Lower lobe of right lung (tissue), 2 donors: ENCODE measurements around the gene OR11A1. TPM values are rescaled to one million over a fixed set of nuclear protein-coding genes. Genes with fewer than 3 reads are reported as not detected.

Source experiments
- ATAC-seq, 2 donors: fragments of 200-7000 bp; cut with Tn5 transposase; one replicate each; pipeline ENCODE4 v1.9.1; 2020 to 2022; ENCODE audit warnings: mild to moderate bottlenecking in 2 of 2, moderate library complexity in 2 of 2
- DNase-seq: peaks from one replicate; pipeline ENCODE4 v3.0.0-alpha.2; 2020
- H3K27ac ChIP-seq: fragments of 200-600 bp; one replicate; pipeline ENCODE4 v1.8.0; 2022
- H3K27me3 ChIP-seq: fragments of 200-600 bp; one replicate; pipeline ENCODE4 v1.8.0; 2022; ENCODE audit warnings: low read depth
- H3K36me3 ChIP-seq: fragments of 200-600 bp; one replicate; pipeline ENCODE4 v1.8.0; 2022; ENCODE audit warnings: mild to moderate bottlenecking
- H3K4me1 ChIP-seq: fragments of 200-600 bp; one replicate; pipeline ENCODE4 v1.8.0; 2022
- H3K4me3 ChIP-seq: fragments of 200-600 bp; one replicate; pipeline ENCODE4 v1.8.0; 2022; ENCODE audit warnings: mild to moderate bottlenecking
- H3K9me3 ChIP-seq: fragments of 200-600 bp; one replicate; pipeline ENCODE4 v1.8.0; 2022
- intact Hi-C: fragments of 100-400 bp; cut with DNase I; formaldehyde crosslinking; loops from one replicate; pipeline ENCODE4 v1.11.0; 2022
- total RNA-seq: library from RNA; stranded (reverse); fragmentation: NEBNext Ultra II Directional; extraction: Animal tissue kit (Norgen Biotek cat#: 25700); gene quantifications from one replicate; pipeline ENCODE4 v1.2.1, GENCODE V29; 2021
- TF ChIP-seq, protein P1 (sequence below): fragments of 200-600 bp; IDR thresholded peaks from one replicate; pipeline ENCODE4 v1.8.0; 2022; ENCODE audit warnings: antibody characterized with exemption, mild to moderate bottlenecking
- donor health status: DM: no; HTN: yes; CAD: no; lungs with severe emphysema.

Gene OR11A1
- total RNA-seq, 1 donor from 2014 or later, result not detected

DNA sequence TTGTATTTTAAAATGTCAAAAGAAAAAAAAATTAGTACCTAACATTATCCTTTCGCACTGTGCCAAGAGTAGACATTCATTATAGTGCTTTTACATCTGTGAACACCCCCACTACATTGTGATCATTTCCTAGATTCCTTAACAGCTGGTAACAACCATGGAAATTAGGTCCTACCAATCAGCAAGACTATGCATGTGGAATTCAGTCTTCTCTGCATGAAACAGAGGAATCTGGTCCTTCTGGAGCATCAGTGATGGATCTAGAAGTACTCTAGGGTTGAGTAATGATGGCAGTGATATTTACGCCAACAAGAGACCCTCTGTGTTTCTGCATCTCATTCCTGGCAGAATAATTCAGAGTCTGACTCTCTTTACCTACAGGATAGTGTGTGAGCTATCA is 32.7 kb downstream of the OR11A1 start:
- intact Hi-C loops, result no loop called here
- Histone ChIP-seq H3K4me1 (no peaks in the 10 kb centered on the region), H3K27me3 (no peaks in the 10 kb centered on the region), H3K27ac (no peak overlapping the region), H3K36me3 (no peaks in the 10 kb centered on the region), H3K9me3 (no peaks in the 10 kb centered on the region), H3K4me3 (no peak overlapping the region)
- ATAC-seq, result no peak
- DNase-seq, result no peak
- TF ChIP-seq, protein P1, sequence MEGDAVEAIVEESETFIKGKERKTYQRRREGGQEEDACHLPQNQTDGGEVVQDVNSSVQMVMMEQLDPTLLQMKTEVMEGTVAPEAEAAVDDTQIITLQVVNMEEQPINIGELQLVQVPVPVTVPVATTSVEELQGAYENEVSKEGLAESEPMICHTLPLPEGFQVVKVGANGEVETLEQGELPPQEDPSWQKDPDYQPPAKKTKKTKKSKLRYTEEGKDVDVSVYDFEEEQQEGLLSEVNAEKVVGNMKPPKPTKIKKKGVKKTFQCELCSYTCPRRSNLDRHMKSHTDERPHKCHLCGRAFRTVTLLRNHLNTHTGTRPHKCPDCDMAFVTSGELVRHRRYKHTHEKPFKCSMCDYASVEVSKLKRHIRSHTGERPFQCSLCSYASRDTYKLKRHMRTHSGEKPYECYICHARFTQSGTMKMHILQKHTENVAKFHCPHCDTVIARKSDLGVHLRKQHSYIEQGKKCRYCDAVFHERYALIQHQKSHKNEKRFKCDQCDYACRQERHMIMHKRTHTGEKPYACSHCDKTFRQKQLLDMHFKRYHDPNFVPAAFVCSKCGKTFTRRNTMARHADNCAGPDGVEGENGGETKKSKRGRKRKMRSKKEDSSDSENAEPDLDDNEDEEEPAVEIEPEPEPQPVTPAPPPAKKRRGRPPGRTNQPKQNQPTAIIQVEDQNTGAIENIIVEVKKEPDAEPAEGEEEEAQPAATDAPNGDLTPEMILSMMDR, result no peak

- TF ChIP-seq, protein P1, result no peak
- Histone ChIP-seq H3K27me3 (no peaks in the 10 kb centered on the region), H3K9me3 (no peaks in the 10 kb centered on the region), H3K4me1 (no peaks in the 10 kb centered on the region), H3K27ac (no peak overlapping the region), H3K4me3 (no peak overlapping the region), H3K36me3 (no peaks in the 10 kb centered on the region)
- ATAC-seq, result no peak
- no peak for DNase-seq
- intact Hi-C loops, result no loop called here
Measured at GRCh38 chr6:29419516-29419915, 37.4 kb downstream of the OR11A1 start.

DNA sequence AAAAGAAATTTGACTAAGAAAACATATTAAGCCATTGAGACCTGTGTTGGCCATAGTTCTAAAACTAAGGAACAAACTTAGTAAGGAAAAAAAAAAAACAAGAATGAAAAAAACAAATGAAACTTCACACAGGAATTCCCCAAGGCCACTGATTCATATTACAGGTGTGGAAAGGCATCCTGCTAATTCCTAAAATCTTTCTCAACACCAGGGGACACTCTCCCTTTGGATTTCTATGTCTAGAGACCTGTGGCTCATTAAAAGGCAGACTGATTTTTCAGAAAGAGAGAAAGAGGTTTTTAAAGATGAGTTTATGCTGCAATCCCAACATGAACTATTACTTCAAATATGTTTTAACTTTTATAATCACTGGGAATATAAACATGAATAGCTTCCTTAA is 42.3 kb downstream of the OR11A1 start, which contains the start of gene OR12D1:
OR12D1 (plus strand) TSS at position 341 of the 400 bp plus-strand sequence.
- DNase-seq (no peak), ATAC-seq (no peak)
- no peaks in the 10 kb centered on the region for H3K27me3 ChIP-seq
- TF ChIP-seq, protein P1, result no peak
- intact Hi-C loops, result no loop called here
- no peak within 1 kb of the TSS for H3K4me3 ChIP-seq
- no peaks in the 10 kb centered on the region for H3K9me3 ChIP-seq
- no peak within 1 kb of the TSS for H3K27ac ChIP-seq
- no peaks in the 10 kb centered on the region for H3K36me3 ChIP-seq
- H3K4me1 ChIP-seq, result no peaks in the 10 kb centered on the region

GRCh38 chr6:29403801-29404200 is 53.1 kb downstream of the OR11A1 start:
- no peak for DNase-seq
- H3K27me3 ChIP-seq, result no peaks in the 10 kb centered on the region
- no peaks in the 10 kb centered on the region for H3K4me1 ChIP-seq
- intact Hi-C loops, result no loop called here
- no peak overlapping the region for H3K4me3 ChIP-seq
- H3K36me3 ChIP-seq, result no peaks in the 10 kb centered on the region
- H3K9me3 ChIP-seq, result no peaks in the 10 kb centered on the region
- TF ChIP-seq, protein P1, result no peak
- H3K27ac ChIP-seq, result no peak overlapping the region
- ATAC-seq, result no peak

DNA sequence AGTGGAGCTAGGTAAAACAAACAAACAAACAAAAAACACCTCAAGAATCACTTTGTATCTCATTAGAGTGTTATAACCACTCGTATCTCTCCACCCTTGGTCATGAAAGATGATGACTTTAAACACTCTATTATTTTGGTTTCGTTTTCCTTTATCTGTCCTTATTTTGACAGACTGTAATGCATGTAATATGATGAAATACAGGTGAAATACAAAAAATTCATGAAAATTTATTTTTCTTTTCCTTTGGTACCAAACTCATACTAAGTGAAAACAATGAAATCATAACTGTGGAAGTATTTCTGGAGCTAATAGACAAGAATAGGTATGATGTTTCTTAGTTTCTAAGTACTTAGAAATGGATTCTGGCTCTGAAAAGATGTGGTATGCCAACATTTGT is 57.3 kb downstream of the OR11A1 start:
- H3K4me1 ChIP-seq, result no peaks in the 10 kb centered on the region
- H3K9me3 ChIP-seq, result no peaks in the 10 kb centered on the region
- H3K27ac ChIP-seq, result no peak overlapping the region
- H3K4me3 ChIP-seq, result no peak overlapping the region
- intact Hi-C loops, result no loop called here
- ATAC-seq, result no peak
- DNase-seq, result no peak
- H3K36me3 ChIP-seq, result no peaks in the 10 kb centered on the region
- TF ChIP-seq, protein P1, result no peak
- H3K27me3 ChIP-seq, result no peaks in the 10 kb centered on the region

DNA sequence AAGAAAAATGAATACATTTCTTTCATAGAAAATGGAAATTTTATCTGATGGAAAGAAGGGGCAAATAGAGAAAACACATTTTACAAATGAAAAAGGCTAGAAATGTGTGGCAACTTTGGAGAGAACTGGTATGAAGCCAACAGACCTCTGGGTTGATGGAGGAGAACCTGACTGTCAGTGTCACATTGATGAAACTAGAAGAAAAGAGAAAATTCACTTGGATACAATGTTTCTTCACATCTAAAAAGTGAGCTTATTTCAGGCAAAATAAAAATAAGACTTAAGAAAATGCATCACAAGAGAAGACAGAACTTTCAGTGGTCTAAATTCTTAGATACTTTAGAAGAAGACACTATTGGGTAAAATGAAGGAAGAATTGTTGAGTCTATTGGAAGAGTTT is 61.5 kb downstream of the OR11A1 start, which contains the start of gene OR12D2:
OR12D2 (plus strand) TSS at position 301 of the 400 bp plus-strand sequence. CDS start 1,069 bp downstream, outside the sequence.
- TF ChIP-seq, protein P1, result no peak
- DNase-seq (no peak), ATAC-seq (no peak)
- Histone ChIP-seq H3K4me3 (no peak within 1 kb of the TSS), H3K36me3 (no peaks in the 10 kb centered on the region), H3K4me1 (no peaks in the 10 kb centered on the region), H3K27me3 (no peaks in the 10 kb centered on the region), H3K27ac (no peak within 1 kb of the TSS), H3K9me3 (no peaks in the 10 kb centered on the region)
- intact Hi-C loops, result no loop called here
